ENCODE results near the gene TSEN54.
"Not testable (repeated sequence)": the region's sequence is repeated elsewhere in the genome, so short reads cannot be mapped to it uniquely, and the experiment has no call there.

The TSEN54 gene

GRCh38 chr17:75516255-75516618, at the start of gene TSEN54:
TSEN54 (plus strand) TSS chr17:75516528; CDS start chr17:75516561, 33 bp downstream.
- DNase-seq = peak; percentile 89
- in situ Hi-C loops (cut with HindIII; ENCODE audit: low pct_ligation_motif_present, low pct_unique_long_range_greater_than_20kb, low sequenced_read_pairs) = no loop called here

- DNase-seq = no peak
- in situ Hi-C loops (cut with HindIII; ENCODE audit: low pct_ligation_motif_present, low pct_unique_long_range_greater_than_20kb, low sequenced_read_pairs) = no loop called here
Observed at GRCh38 chr17:75468291-75468754, 48.0 kb upstream of the TSEN54 start.

DNA sequence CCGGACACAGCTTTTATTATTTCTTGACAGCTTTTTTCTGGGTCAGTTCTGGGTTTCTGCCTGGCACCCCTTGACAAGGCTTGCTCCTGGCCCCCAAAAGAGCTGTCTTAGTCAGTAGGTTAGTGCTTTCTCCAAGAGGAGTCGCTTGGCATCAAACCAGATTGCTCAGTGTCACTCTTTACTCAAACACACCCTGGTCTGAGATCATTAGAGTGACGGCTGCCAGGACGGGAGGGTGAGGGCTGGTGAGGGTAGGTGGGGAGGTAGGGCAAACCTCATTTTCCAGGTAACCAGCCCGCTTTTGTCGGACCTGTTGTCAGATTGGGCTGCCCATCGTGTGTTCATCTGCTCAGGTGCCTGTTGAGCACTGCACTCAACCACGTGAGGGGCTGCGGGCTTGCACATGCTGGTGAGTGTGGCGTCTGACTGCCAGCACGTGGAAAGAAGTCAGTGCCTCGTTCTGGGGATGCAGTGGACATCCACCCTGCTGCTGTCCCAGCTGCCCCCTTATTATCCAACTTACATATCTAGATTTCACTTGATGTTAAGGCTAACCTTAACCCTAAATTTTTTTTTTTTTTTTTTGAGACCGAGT, 47.5 kb upstream of the TSEN54 start:
- in situ Hi-C loops (cut with HindIII; ENCODE audit: low pct_ligation_motif_present, low pct_unique_long_range_greater_than_20kb, low sequenced_read_pairs) = no loop called here
- DNase-seq = no peak

DNA sequence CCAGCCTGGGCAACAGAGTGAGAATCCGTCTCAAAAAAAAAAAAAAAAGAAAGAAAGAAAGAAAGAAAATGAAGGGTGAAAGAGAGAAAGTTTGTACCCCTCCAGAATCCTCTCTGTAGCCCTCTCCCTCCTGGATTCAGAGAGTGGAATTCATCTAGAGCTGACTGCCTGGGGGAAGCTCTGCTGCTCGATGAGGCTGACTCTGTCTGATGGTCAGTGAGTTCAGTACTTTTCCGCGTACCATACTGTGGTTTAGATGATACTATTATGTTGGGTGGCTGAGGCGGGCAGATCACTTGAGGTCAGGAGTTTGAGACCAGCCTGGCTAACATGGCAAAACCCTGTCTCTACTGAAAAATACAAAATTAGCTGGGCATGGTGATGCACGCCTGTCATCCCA, 45.1 kb upstream of the TSEN54 start:
- in situ Hi-C loops (cut with HindIII; ENCODE audit: low pct_ligation_motif_present, low pct_unique_long_range_greater_than_20kb, low sequenced_read_pairs) = no loop called here
- DNase-seq = no peak

- in situ Hi-C loops (cut with HindIII; ENCODE audit: low pct_ligation_motif_present, low pct_unique_long_range_greater_than_20kb, low sequenced_read_pairs) = no loop called here
- no peak for DNase-seq
Observed at GRCh38 chr17:75472119-75472518, 44.2 kb upstream of the TSEN54 start.

- in situ Hi-C loops (cut with HindIII; ENCODE audit: low pct_ligation_motif_present, low pct_unique_long_range_greater_than_20kb, low sequenced_read_pairs) = no loop called here
Observed at GRCh38 chr17:75473246-75473645, 43.1 kb upstream of the TSEN54 start.

GRCh38 chr17:75474736-75475135, 41.6 kb upstream of the TSEN54 start:
- DNase-seq = no peak
- in situ Hi-C loops (cut with HindIII; ENCODE audit: low pct_ligation_motif_present, low pct_unique_long_range_greater_than_20kb, low sequenced_read_pairs) = no loop called here

More at GRCh38 chr17:75473246-75473645, 43.1 kb upstream of the TSEN54 start:
- no peak for DNase-seq

- DNase-seq = no peak
- in situ Hi-C loops (cut with HindIII; ENCODE audit: low pct_ligation_motif_present, low pct_unique_long_range_greater_than_20kb, low sequenced_read_pairs) = no loop called here
Observed at GRCh38 chr17:75475144-75475835, 41.0 kb upstream of the TSEN54 start.

DNA sequence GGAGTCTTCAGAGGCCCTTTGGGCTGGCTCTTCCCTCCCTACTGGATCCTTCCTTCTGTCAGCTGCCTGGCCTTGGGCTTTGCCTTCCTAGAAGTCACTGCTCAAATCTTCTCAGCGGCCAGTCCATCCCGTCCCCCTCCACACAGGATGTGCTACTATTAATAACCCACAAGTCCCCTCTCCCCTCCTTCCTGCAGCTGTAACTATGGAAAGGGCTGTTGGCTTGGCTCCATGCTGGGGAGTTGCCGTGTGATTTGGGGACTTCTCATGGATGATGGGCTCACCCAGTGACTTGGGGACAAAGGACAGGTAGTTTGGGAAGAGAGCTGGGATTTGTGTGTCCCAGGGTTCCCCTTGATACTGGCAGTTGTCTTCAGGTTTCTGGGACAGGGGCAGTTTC, 40.5 kb upstream of the TSEN54 start:
- in situ Hi-C loops (cut with HindIII; ENCODE audit: low pct_ligation_motif_present, low pct_unique_long_range_greater_than_20kb, low sequenced_read_pairs) = no loop called here
- DNase-seq = no peak

GRCh38 chr17:75476271-75476671, 40.1 kb upstream of the TSEN54 start:
- no peak for DNase-seq
- in situ Hi-C loops (cut with HindIII; ENCODE audit: low pct_ligation_motif_present, low pct_unique_long_range_greater_than_20kb, low sequenced_read_pairs) = no loop called here

DNA sequence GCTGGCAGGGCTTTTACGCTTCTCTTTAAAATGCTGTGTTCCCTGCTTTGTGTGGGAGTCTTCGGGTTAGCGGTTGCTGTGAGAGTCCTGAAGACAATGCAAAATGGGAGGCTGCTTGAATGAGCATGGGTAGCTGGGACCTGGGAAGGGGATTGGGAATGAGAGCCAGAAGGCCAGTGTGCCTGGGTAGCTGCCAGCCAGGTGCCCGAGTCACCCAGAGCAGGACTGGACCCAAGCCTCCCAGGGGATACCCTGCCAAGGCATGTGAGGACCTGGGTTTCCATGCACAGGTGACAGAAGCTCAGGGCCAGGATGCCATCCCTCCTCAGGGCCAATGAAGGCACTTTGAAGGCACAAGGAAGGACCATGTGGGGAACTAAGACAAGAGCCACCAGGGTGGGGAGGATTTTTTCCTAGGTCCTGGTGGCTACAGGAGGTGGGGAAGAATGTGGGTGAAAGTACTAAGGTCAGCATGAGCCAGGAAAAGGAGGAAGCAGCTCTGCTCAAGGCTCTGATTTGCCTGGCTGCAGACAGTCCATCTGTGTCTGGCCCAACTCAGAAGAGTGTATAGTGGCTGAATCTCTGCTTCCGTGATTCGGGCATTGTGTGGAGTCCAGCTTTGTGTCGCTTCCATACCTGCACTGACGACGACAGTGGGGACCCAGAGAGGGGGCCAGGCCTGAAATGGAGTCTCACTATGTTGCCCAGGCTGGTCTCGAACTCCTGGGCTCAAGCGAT, 39.4 kb upstream of the TSEN54 start:
- no peak for DNase-seq
- in situ Hi-C loops (cut with HindIII; ENCODE audit: low pct_ligation_motif_present, low pct_unique_long_range_greater_than_20kb, low sequenced_read_pairs) = no loop called here

DNA sequence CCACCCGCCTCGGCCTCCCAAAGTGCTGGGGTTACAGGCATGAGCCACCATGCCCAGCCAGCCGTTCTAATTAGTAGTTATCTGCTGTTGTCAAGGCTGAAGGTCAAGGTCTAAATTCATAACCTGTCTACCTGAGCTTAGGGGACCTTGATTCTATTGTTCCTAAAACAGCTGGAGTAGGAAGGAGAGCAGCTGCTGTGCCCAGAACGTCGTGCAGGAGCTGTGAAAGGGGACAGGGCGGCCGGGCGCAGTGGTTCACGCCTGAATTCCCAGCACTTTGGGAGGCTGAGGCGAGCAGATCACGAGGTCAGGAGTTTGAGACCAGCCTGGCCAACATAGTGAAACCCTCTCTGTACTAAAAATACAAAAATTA, 38.9 kb upstream of the TSEN54 start:
- in situ Hi-C loops (cut with HindIII; ENCODE audit: low pct_ligation_motif_present, low pct_unique_long_range_greater_than_20kb, low sequenced_read_pairs); DNase-seq: not testable (repeated sequence)

DNA sequence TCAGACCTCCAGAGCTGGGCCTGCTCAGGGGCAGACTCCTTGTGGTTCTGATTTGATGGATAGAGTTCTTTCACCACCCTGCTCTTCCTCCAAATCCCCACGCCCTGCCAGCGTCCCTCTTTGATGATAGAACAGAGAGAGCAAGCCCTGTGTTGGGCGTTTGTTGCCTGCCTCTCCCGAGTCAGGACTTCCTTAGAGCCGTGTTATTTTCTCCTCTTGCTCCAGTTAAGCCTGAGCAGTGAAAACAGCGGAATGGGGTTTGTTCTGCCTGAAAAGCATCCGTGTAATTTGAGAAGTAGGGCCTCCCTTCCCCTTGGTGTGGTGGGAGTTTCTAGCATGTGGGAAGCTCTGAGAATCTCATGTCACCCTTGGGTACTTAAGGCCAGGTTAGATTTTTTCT, 37.8 kb upstream of the TSEN54 start:
- no peak for DNase-seq
- in situ Hi-C loops (cut with HindIII; ENCODE audit: low pct_ligation_motif_present, low pct_unique_long_range_greater_than_20kb, low sequenced_read_pairs) = no loop called here

- DNase-seq = no peak
- in situ Hi-C loops (cut with HindIII; ENCODE audit: low pct_ligation_motif_present, low pct_unique_long_range_greater_than_20kb, low sequenced_read_pairs) = no loop called here
Observed at GRCh38 chr17:75480281-75480680, 36.0 kb upstream of the TSEN54 start.

- in situ Hi-C loops (cut with HindIII; ENCODE audit: low pct_ligation_motif_present, low pct_unique_long_range_greater_than_20kb, low sequenced_read_pairs) = no loop called here
- no peak for DNase-seq
Observed at GRCh38 chr17:75481194-75482068, 34.9 kb upstream of the TSEN54 start.

- no peak for DNase-seq
- in situ Hi-C loops (cut with HindIII; ENCODE audit: low pct_ligation_motif_present, low pct_unique_long_range_greater_than_20kb, low sequenced_read_pairs) = no loop called here
Observed at GRCh38 chr17:75482098-75482942, 34.0 kb upstream of the TSEN54 start.

- DNase-seq = no peak
- in situ Hi-C loops (cut with HindIII; ENCODE audit: low pct_ligation_motif_present, low pct_unique_long_range_greater_than_20kb, low sequenced_read_pairs) = no loop called here
Observed at GRCh38 chr17:75485688-75486087, 30.6 kb upstream of the TSEN54 start.

DNA sequence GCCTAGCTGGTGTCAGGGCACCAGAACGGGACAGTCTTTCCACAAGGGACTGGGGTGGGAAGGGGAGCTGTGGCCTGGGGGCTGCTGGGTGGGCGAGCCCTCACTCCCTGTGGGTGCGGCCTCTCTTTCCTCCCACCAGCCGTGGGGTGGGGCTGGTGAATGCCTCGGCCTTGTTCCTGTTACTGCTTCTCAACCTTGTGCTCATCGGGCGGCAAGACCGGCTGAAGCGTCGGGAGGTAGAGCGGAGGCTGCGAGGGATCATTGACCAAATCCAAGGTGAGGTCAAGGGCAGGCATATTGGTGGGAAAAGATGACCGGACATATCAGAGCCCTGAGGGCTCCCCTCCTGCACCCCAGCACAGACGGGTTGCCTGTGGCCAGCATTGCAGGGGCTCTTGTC, 30.2 kb upstream of the TSEN54 start:
- DNase-seq = no peak
- in situ Hi-C loops (cut with HindIII; ENCODE audit: low pct_ligation_motif_present, low pct_unique_long_range_greater_than_20kb, low sequenced_read_pairs) = no loop called here

Measured in ACHN (cell line).